GM23338 (cell line): ENCODE results near the gene C17orf50. TPM values are rescaled to one million over a fixed set of nuclear protein-coding genes. Genes with fewer than 3 reads are reported as not detected.

Experiments used
- ATAC-seq: fragments of 200-7000 bp; cut with Tn5 transposase; 3 replicates; pipeline ENCODE4 v1.9.1; 2020
- DNase-seq: peaks from one replicate; pipeline ENCODE4 v3.0.0-alpha.2; 2015; ENCODE audit warnings: low spot score
- H2AFZ ChIP-seq: fragments of 200-600 bp; sonication (generic); 2 replicates; pipeline ENCODE4 v1.8.0; 2016; ENCODE audit warnings: antibody characterized with exemption, mild to moderate bottlenecking, moderate library complexity
- H3F3A ChIP-seq: fragments of 200-600 bp; sonication (generic); replicated peaks from 2 replicates; pipeline ENCODE4 v1.8.0; 2017; ENCODE audit warnings: antibody characterized with exemption, mixed run types, low read depth
- H3K27ac ChIP-seq: fragments of 200-600 bp; sonication (generic); 2 replicates; pipeline ENCODE4 v1.6.1; 2016; ENCODE audit warnings: low read depth
- H3K27me3 ChIP-seq: fragments of 200-600 bp; sonication (generic); 2 replicates; pipeline ENCODE4 v1.8.0; 2016; ENCODE audit warnings: mild to moderate bottlenecking, mixed run types, moderate library complexity; ENCODE audit not compliant: insufficient read depth
- H3K36me3 ChIP-seq: fragments of 200-600 bp; sonication (generic); 2 replicates; pipeline ENCODE4 v1.8.0; 2016; ENCODE audit warnings: mild to moderate bottlenecking; ENCODE audit not compliant: insufficient read depth
- H3K4me1 ChIP-seq: fragments of 200-600 bp; sonication (generic); 2 replicates; pipeline ENCODE4 v1.8.0; 2016; ENCODE audit warnings: mild to moderate bottlenecking, moderate library complexity; ENCODE audit not compliant: insufficient read depth
- H3K4me2 ChIP-seq: fragments of 200-600 bp; sonication (generic); 2 replicates; pipeline ENCODE4 v1.7.1; 2017; ENCODE audit warnings: mixed run types
- H3K4me3 ChIP-seq: fragments of 200-600 bp; sonication (generic); 2 replicates; pipeline ENCODE4 v1.6.1; 2016; ENCODE audit warnings: mixed run types
- H3K79me2 ChIP-seq: fragments of 200-600 bp; sonication (generic); replicated peaks from 2 replicates; pipeline ENCODE4 v1.8.0; 2017; ENCODE audit warnings: mild to moderate bottlenecking; ENCODE audit not compliant: insufficient read depth
- H3K9me2 ChIP-seq: fragments of 200-600 bp; sonication (generic); 2 replicates; pipeline ENCODE4 v1.8.0; 2017; ENCODE audit not compliant: insufficient read depth
- H4K20me1 ChIP-seq: fragments of 200-600 bp; sonication (generic); replicated peaks from 2 replicates; pipeline ENCODE4 v1.8.0; 2017; ENCODE audit warnings: mild to moderate bottlenecking; ENCODE audit not compliant: insufficient read depth
- H3K27ac Mint-ChIP-seq: 2 replicates; pipeline ENCODE4 v1.8.0; 2020; ENCODE audit warnings: inconsistent platforms, mild to moderate bottlenecking, moderate library complexity, mixed read lengths
- H3K27me3 Mint-ChIP-seq: 3 replicates; pipeline ENCODE4 v1.8.0; 2022; ENCODE audit warnings: low read depth, mild to moderate bottlenecking, moderate library complexity, mixed read lengths, inconsistent platforms; ENCODE audit not compliant: insufficient read depth, poor library complexity
- H3K36me3 Mint-ChIP-seq: 3 replicates; pipeline ENCODE4 v1.8.0; 2021; ENCODE audit warnings: low read depth, mild to moderate bottlenecking, inconsistent platforms, moderate library complexity, mixed read lengths
- H3K4me1 Mint-ChIP-seq: 3 replicates; pipeline ENCODE4 v1.8.0; 2020; ENCODE audit warnings: mild to moderate bottlenecking, inconsistent platforms, mixed read lengths
- H3K4me3 Mint-ChIP-seq: 3 replicates; pipeline ENCODE4 v1.8.0; 2021; ENCODE audit warnings: moderate library complexity, mild to moderate bottlenecking, inconsistent platforms, mixed read lengths
- H3K9me3 Mint-ChIP-seq: 3 replicates; pipeline ENCODE4 v1.8.0; 2020; ENCODE audit warnings: moderate library complexity, mild to moderate bottlenecking, inconsistent platforms, mixed read lengths
- CREB1 ChIP-seq: fragments of 250-450 bp; sonication (Bioruptor Pico); IDR thresholded peaks from 2 replicates; pipeline ENCODE4 v1.5.0; 2020; ENCODE audit warnings: low read depth, mild to moderate bottlenecking, moderate library complexity
- CTCF ChIP-seq, 2 experiments: fragments of 200-600 bp in 1 of 2; sonication (generic) in 1 of 2; conservative IDR thresholded peaks; 2 replicates each; pipeline versions ENCODE4 v1.5.1 to v1.6.1; 2016 to 2017; ENCODE audit warnings: antibody characterized with exemption in 2 of 2, low read depth in 2 of 2, mild to moderate bottlenecking in 2 of 2, moderate library complexity in 1 of 2
- POLR2AphosphoS5 ChIP-seq: IDR thresholded peaks from 2 replicates; pipeline ENCODE4 v1.6.1; 2016; ENCODE audit warnings: antibody characterized with exemption, low read depth
- STAT1 ChIP-seq: IDR thresholded peaks from one replicate; pipeline ENCODE4 v1.6.1; 2016; ENCODE audit warnings: antibody characterized with exemption; ENCODE audit not compliant: unreplicated experiment
- ZNF114 ChIP-seq: fragments of 250-450 bp; sonication (Bioruptor Pico); IDR thresholded peaks from 2 replicates; pipeline ENCODE4 v1.5.0; 2020; ENCODE audit warnings: mild to moderate bottlenecking, moderate library complexity
- ZNF331 ChIP-seq: fragments of 250-450 bp; sonication (Bioruptor Pico); IDR thresholded peaks from 2 replicates; pipeline ENCODE4 v1.5.0; 2020; ENCODE audit warnings: low read depth, mild to moderate bottlenecking, moderate library complexity
- ZNF462 ChIP-seq: fragments of 250-450 bp; sonication (Bioruptor Pico); IDR thresholded peaks from 2 replicates; pipeline ENCODE4 v1.5.0; 2020; ENCODE audit warnings: mild to moderate bottlenecking, moderate library complexity
- polyA plus RNA-seq: library from polyadenylated mRNA; unstranded; fragments of >200 nt; fragmentation: Nextera tagmentation; extraction: Ambion mirVana; gene quantifications from 2 replicates; pipeline ENCODE4 v1.2.1, GENCODE V29; 2016
- total RNA-seq: library from RNA; depleted of rRNA; stranded (reverse); fragments of >200 nt; shearing (Covaris generic); gene quantifications from 2 replicates; pipeline ENCODE4 v1.2.3, GENCODE V29; 2014
- TF ChIP-seq, protein P1 (sequence below): IDR thresholded peaks from 2 replicates; pipeline ENCODE4 v1.6.1; 2016; ENCODE audit warnings: antibody characterized with exemption

The C17orf50 gene
- total and polyA plus RNA-seq, 2 experiments from 2014 or later = 0.74 to 1.6 TPM

- TF ChIP-seq CTCF (conservative IDR thresholded peaks at IDR 0.05; ENCODE audit: low read depth in 2 of 2) (no peak), STAT1 (no peak), CREB1 (CRISPR knock-in tag) (no peak), ZNF114 (CRISPR knock-in tag) (no peak), POLR2AphosphoS5 (no peak)
- TF ChIP-seq, protein P1, sequence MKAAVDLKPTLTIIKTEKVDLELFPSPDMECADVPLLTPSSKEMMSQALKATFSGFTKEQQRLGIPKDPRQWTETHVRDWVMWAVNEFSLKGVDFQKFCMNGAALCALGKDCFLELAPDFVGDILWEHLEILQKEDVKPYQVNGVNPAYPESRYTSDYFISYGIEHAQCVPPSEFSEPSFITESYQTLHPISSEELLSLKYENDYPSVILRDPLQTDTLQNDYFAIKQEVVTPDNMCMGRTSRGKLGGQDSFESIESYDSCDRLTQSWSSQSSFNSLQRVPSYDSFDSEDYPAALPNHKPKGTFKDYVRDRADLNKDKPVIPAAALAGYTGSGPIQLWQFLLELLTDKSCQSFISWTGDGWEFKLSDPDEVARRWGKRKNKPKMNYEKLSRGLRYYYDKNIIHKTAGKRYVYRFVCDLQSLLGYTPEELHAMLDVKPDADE = no peak
These were observed 3.1 kb downstream of the C17orf50 start (continued) for GRCh38 chr17:35763767-35764122.

DNA sequence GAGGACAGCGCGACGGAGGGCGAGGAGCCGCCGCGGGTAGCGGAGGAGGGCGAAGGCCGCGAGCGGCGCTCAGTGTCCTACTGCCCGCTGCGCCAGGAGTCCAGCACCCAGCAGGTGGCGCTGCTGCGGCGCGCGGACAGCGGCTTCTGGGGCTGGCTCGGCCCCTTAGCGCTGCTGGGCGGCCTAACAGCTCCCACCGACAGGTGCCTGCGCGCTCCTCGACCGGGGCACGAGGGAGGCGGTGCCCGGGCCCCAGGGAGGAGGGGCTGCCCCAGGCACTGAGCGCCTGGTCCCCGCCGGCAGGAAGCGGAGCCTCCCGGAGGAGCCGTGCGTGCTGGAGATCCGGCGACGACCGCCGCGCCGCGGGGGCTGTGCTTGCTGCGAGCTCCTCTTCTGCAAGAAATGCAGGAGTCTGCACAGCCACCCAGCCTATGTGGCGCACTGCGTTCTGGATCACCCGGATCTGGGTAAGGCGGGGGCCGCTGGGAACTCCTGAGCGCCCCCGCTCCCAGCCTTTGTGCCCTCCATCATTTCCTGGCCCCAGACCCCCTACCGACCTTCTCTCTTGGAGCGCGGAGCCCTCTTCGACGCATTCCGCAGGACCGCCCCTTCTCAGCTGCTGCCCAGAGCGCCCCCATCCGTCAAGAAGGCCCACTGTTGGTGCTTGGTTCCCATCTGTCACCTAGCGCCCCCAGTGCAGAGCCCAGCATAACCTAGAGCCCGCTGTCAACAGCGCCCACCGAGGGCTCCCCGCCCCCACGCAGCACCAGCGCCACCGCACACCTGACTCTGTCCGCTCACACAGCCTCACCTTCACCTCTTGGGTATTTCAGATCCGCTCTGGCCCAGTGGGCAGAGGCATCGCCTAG is 3.7 kb downstream of the C17orf50 start:
- Histone ChIP-seq H4K20me1 (no peaks in the 10 kb centered on the region), H3K27ac (no peak overlapping the region), H3K4me2 (peak overlapping the region; percentile 83), H3K27me3 (no peaks in the 10 kb centered on the region), H3K9me2 (no peaks in the 10 kb centered on the region), H3K4me3 (peak overlapping the region; percentile 65), H3F3A (peaks cover 4% of the 10 kb centered on the region; the same call in 1 of the 2 replicates), H2AFZ (peak overlapping the region; percentile 94), H3K36me3 (no peaks in the 10 kb centered on the region), H3K79me2 (no peaks in the 10 kb centered on the region), H3K4me1 (peaks cover 6% of the 10 kb centered on the region; the same call in 1 of the 2 replicates)
- Mint-ChIP-seq H3K27me3 (peaks cover 5% of the 10 kb centered on the region), H3K9me3 (no peaks in the 10 kb centered on the region; the same call in 1 of the 3 replicates), H3K4me3 (peak overlapping the region; percentile 82), H3K27ac (no peak overlapping the region), H3K36me3 (no peaks in the 10 kb centered on the region), H3K4me1 (peaks cover 17% of the 10 kb centered on the region)
- TF ChIP-seq ZNF331 (CRISPR knock-in tag) (no peak), CREB1 (CRISPR knock-in tag) (peak; percentile 27; the same call in 1 of the 2 replicates), ZNF462 (CRISPR knock-in tag) (no peak), STAT1 (no peak), CTCF (conservative IDR thresholded peaks at IDR 0.05; ENCODE audit: low read depth in 2 of 2) (peak; percentile 62 to 93), POLR2AphosphoS5 (peak; percentile 53; the same call in 1 of the 2 replicates)
- TF ChIP-seq, protein P1 = peak; percentile 22; the same call in 1 of the 2 replicates
- ATAC-seq = peak; percentile 87
- peak; percentile 96 for DNase-seq
